SK-N-SH (cell line): ENCODE data around the gene SUSD3. TPM values are rescaled to one million over a fixed set of nuclear protein-coding genes. Genes with fewer than 3 reads are reported as not detected.

Source experiments
- CTCF ChIA-PET: fragments of 300-600, 350-600 bp; formaldehyde crosslinking; extraction: SDS; loops from one replicate; lab custom pipeline; 2021; lab: Yijun Ruan, JAX
- POLR2A ChIA-PET: fragments of 350-600 bp; sonication (Branson Sonifier 250); formaldehyde crosslinking; extraction: SDS; loops from one replicate; lab custom pipeline; 2020; ENCODE audit warnings: antibody characterized with exemption, inconsistent platforms; lab: Yijun Ruan, JAX
- DNase-seq: peaks from one replicate; pipeline ENCODE4 v3.0.0; 2012
- H2AFZ ChIP-seq: fragments of 200-600 bp; sonication (generic); 2 replicates; pipeline ENCODE4 v1.8.1; 2016; ENCODE audit warnings: antibody characterized with exemption, mild to moderate bottlenecking, low read depth
- H3F3A ChIP-seq: fragments of 200-600 bp; sonication (generic); replicated peaks from 2 replicates; pipeline ENCODE3; 2016; ENCODE audit warnings: antibody characterized with exemption, mild to moderate bottlenecking; ENCODE audit not compliant: insufficient read depth
- H3K27ac ChIP-seq, 2 experiments: fragments of 200-500 bp in 1 of 2; fragments of 200-600 bp in 1 of 2; sonication (Bioruptor generic) in 1 of 2; sonication (generic), shearing (Covaris generic) in 1 of 2; 2 replicates each; pipeline versions ENCODE4 v1.5.1 to v1.6.1; 2014 to 2016; ENCODE audit warnings: low read depth in 2 of 2, inconsistent platforms in 1 of 2, low read length in 1 of 2, mild to moderate bottlenecking in 1 of 2, mixed read lengths in 1 of 2
- H3K27me3 ChIP-seq: fragments of 200-600 bp; sonication (generic), shearing (Covaris generic); 2 replicates; pipeline ENCODE4 v1.6.1; 2016; ENCODE audit warnings: mixed run types; ENCODE audit not compliant: insufficient read depth
- H3K36me3 ChIP-seq, 2 experiments: fragments of 200-500 bp in 1 of 2; fragments of 200-600 bp in 1 of 2; sonication (Bioruptor generic) in 1 of 2; sonication (generic) in 1 of 2; replicated peaks in 1 of 2; 2 replicates each; pipeline versions ENCODE3 to v1.5.1; 2014 to 2016; ENCODE audit warnings: low read length in 1 of 2, mild to moderate bottlenecking in 1 of 2; ENCODE audit not compliant: insufficient read depth in 2 of 2, control insufficient read depth in 1 of 2
- H3K4me1 ChIP-seq, 2 experiments: fragments of 200-500 bp in 1 of 2; fragments of 200-600 bp in 1 of 2; sonication (Bioruptor generic) in 1 of 2; sonication (generic), shearing (Covaris generic) in 1 of 2; 2 replicates each; pipeline versions ENCODE4 v1.5.1 to v1.6.1; 2014 to 2016; ENCODE audit warnings: low read depth in 1 of 2, low read length in 1 of 2, mixed run types in 1 of 2; ENCODE audit not compliant: insufficient read depth in 2 of 2, control insufficient read depth in 1 of 2
- H3K4me2 ChIP-seq: fragments of 200-600 bp; sonication (generic), shearing (Covaris generic); 2 replicates; pipeline ENCODE4 v1.6.1; 2017; ENCODE audit warnings: mixed run types
- H3K4me3 ChIP-seq, 2 experiments: fragments of 200-500 bp in 1 of 2; fragments of 200-600 bp in 1 of 2; sonication (Bioruptor generic) in 1 of 2; sonication (generic), shearing (Covaris generic) in 1 of 2; 2 replicates each; pipeline versions ENCODE4 v1.5.1 to v1.8.1; 2014 to 2016; ENCODE audit warnings: low read depth in 2 of 2, inconsistent platforms in 1 of 2, low read length in 1 of 2, mild to moderate bottlenecking in 1 of 2, mixed read lengths in 1 of 2, moderate library complexity in 1 of 2
- H3K79me2 ChIP-seq: fragments of 200-600 bp; sonication (generic); 2 replicates; pipeline ENCODE4 v1.8.1; 2017; ENCODE audit warnings: mild to moderate bottlenecking; ENCODE audit not compliant: insufficient read depth
- H3K9ac ChIP-seq: fragments of 200-600 bp; sonication (generic); 2 replicates; pipeline ENCODE4 v1.6.1; 2017; ENCODE audit warnings: mixed run types
- H3K9me2 ChIP-seq: fragments of 200-600 bp; sonication (generic); 2 replicates; pipeline ENCODE4 v1.6.1; 2017; ENCODE audit warnings: mixed run types
- H3K9me3 ChIP-seq: fragments of 200-600 bp; sonication (generic); 2 replicates; pipeline ENCODE4 v1.6.1; 2017; ENCODE audit warnings: mixed run types, mild to moderate bottlenecking, moderate library complexity
- H4K20me1 ChIP-seq: fragments of 200-600 bp; sonication (generic); 2 replicates; pipeline ENCODE4 v1.6.1; 2017; ENCODE audit warnings: mild to moderate bottlenecking, mixed run types; ENCODE audit not compliant: insufficient read depth
- ELF1 ChIP-seq: IDR thresholded peaks from 2 replicates; pipeline ENCODE4 v1.4.0; 2012
- EP300 ChIP-seq, 2 experiments: IDR thresholded peaks; 2 replicates each; pipeline versions ENCODE4 v1.4.0 to v1.6.1; 2012; ENCODE audit warnings: borderline replicate concordance in 1 of 2, low read depth in 1 of 2, low read length in 1 of 2
- FOSL2 ChIP-seq: IDR thresholded peaks from 2 replicates; pipeline ENCODE4 v1.4.0; 2012; ENCODE audit warnings: low read depth, mild to moderate bottlenecking, moderate library complexity, borderline replicate concordance
- FOXJ3 ChIP-seq: sonication (generic); formaldehyde crosslinking; IDR thresholded peaks from 2 replicates; pipeline ENCODE4 v1.5.1; 2020; ENCODE audit warnings: mild to moderate bottlenecking, missing genetic modification reagents
- GATA2 ChIP-seq: sonication (generic); formaldehyde crosslinking; IDR thresholded peaks from 2 replicates; pipeline ENCODE4 v1.5.0; 2020; ENCODE audit warnings: mild to moderate bottlenecking, missing genetic modification reagents
- JUND ChIP-seq: IDR thresholded peaks from 2 replicates; pipeline ENCODE4 v1.4.0; 2012
- MEF2A ChIP-seq: IDR thresholded peaks from 2 replicates; pipeline ENCODE4 v1.4.0; 2012; ENCODE audit warnings: low read depth, borderline replicate concordance
- MXI1 ChIP-seq: IDR thresholded peaks from 2 replicates; pipeline ENCODE4 v1.6.1; 2012; ENCODE audit warnings: mild to moderate bottlenecking, low read depth, low read length, improper control_type of control experiment
- NFIC ChIP-seq: IDR thresholded peaks from 2 replicates; pipeline ENCODE4 v1.4.0; 2012; ENCODE audit warnings: borderline replicate concordance
- NRF1 ChIP-seq: IDR thresholded peaks from 2 replicates; pipeline ENCODE4 v1.6.1; 2012; ENCODE audit warnings: low read depth, mild to moderate bottlenecking, low read length
- POLR2AphosphoS5 ChIP-seq: IDR thresholded peaks from 2 replicates; pipeline ENCODE4 v1.6.1; 2012; ENCODE audit warnings: low read depth, low read length
- RAD21 ChIP-seq: IDR thresholded peaks from 2 replicates; pipeline ENCODE4 v1.6.1; 2012; ENCODE audit warnings: mild to moderate bottlenecking, low read length
- RXRA ChIP-seq: IDR thresholded peaks from 2 replicates; pipeline ENCODE4 v1.4.0; 2012; ENCODE audit warnings: low read depth, mild to moderate bottlenecking, borderline replicate concordance
- TEAD4 ChIP-seq: IDR thresholded peaks from 2 replicates; pipeline ENCODE4 v1.4.0; 2012; ENCODE audit warnings: mild to moderate bottlenecking, borderline replicate concordance; ENCODE audit not compliant: insufficient read depth
- YY1 ChIP-seq: IDR thresholded peaks from 2 replicates; pipeline ENCODE4 v1.4.0; 2012; ENCODE audit warnings: low read depth, mild to moderate bottlenecking
- ZBTB33 ChIP-seq: IDR thresholded peaks from 2 replicates; pipeline ENCODE4 v1.4.0; 2012; ENCODE audit warnings: low read depth, borderline replicate concordance
- WGBS: methylation state at CpG from one replicate; pipeline ENCODE4 v1.1.6; 2017; ENCODE audit warnings: low lambda C conversion rate; 5-methylcytosine and 5-hydroxymethylcytosine counted together
- polyA plus RNA-seq, 3 experiments: library from polyadenylated mRNA; depleted of rRNA; stranded (reverse); fragments of >200 nt; gene quantifications; 2 replicates each; pipeline ENCODE4 v1.2.3, GENCODE V29; 2012
- TF ChIP-seq, protein P1 (sequence below): fragments of 150-350 bp; IDR thresholded peaks from 2 replicates; pipeline ENCODE4 v1.6.1; 2016; ENCODE audit warnings: mild to moderate bottlenecking, low read depth, low read length

Gene SUSD3
- polyA plus RNA-seq, 1 of the 3 experiments (the other 2 are of a cell fraction) = 0.49 TPM

DNA sequence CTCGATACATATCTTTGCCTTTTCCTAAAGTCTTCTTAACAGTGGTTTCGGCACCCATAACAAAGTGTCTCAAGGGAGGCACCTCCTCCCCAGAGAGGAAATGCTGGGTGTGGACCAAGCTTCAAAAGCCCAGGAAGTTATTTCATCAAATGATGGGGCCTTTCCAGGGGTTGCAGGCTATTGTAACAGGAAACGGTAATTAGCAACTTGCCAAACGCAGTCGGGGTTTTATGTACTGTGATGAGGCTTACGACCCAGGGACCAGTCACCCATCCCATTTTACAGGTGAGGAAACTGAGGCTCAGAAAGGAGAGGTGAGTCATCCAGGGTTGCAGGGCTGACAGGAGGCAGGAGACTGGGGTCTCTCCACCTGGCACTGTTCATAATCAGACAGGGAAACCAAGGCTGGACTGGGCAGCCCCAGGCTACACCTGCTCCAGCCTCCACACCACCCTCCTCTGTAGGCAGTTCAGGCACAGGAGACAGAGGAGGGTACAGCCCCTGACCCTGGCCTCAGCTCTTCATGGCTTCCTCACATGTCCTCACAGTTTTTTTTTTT, 30.0 kb upstream of the SUSD3 start:
- H3K79me2 ChIP-seq = no peaks in the 10 kb centered on the region
- no peaks in the 10 kb centered on the region for H3F3A ChIP-seq
- no peaks in the 10 kb centered on the region for H3K27me3 ChIP-seq
- 68% methylated on average over 6 of the region's 6 CpGs for WGBS
- no peaks in the 10 kb centered on the region for H3K36me3 ChIP-seq
- H3K9me3 ChIP-seq = no peaks in the 10 kb centered on the region
- no peak for DNase-seq
- no peak overlapping the region for H3K9ac ChIP-seq
- POLR2A ChIA-PET = no interaction called here
- CTCF ChIA-PET = no interaction called here
- no peak overlapping the region for H3K4me2 ChIP-seq
- no peak overlapping the region for H3K27ac ChIP-seq
- H3K4me3 ChIP-seq = no peak overlapping the region
- no peak overlapping the region for H2AFZ ChIP-seq
- peaks cover 0 to 14% of the 10 kb centered on the region in 2 experiments; a peak in 1 of 4 replicates for H3K4me1 ChIP-seq
- no peaks in the 10 kb centered on the region for H4K20me1 ChIP-seq
- no peaks in the 10 kb centered on the region for H3K9me2 ChIP-seq
- TF ChIP-seq, protein P1, sequence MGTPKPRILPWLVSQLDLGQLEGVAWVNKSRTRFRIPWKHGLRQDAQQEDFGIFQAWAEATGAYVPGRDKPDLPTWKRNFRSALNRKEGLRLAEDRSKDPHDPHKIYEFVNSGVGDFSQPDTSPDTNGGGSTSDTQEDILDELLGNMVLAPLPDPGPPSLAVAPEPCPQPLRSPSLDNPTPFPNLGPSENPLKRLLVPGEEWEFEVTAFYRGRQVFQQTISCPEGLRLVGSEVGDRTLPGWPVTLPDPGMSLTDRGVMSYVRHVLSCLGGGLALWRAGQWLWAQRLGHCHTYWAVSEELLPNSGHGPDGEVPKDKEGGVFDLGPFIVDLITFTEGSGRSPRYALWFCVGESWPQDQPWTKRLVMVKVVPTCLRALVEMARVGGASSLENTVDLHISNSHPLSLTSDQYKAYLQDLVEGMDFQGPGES = no peak
- TF ChIP-seq ZBTB33 = no peak
- TF ChIP-seq JUND = no peak
- TF ChIP-seq EP300 (IDR thresholded peaks at IDR 0.05; ENCODE audit: borderline replicate concordance in 1 of 2, low read depth in 1 of 2, low read length in 1 of 2) = no peak
- no peak for TF ChIP-seq MXI1
- TF ChIP-seq ELF1 = no peak
- TF ChIP-seq NRF1 = no peak
- no peak for TF ChIP-seq TEAD4
- no peak for TF ChIP-seq GATA2 (CRISPR knock-in tag)
- no peak for TF ChIP-seq POLR2AphosphoS5
- TF ChIP-seq RAD21 = no peak
- TF ChIP-seq RXRA = no peak
- no peak for TF ChIP-seq FOSL2
- no peak for TF ChIP-seq MEF2A
- TF ChIP-seq FOXJ3 = no peak
- TF ChIP-seq NFIC = no peak
- TF ChIP-seq YY1 = no peak
